Mesenchymal stem cell (in vitro differentiated cells and primary cell): Measurements from ENCODE around the gene RTF1.
A peak's percentile ranks its signal among the peaks of the same experiment; 100 is the strongest.

Source experiments
- DNase-seq: peaks from one replicate; pipeline ENCODE4 v3.0.0-alpha.2; 2013
- H2AFZ ChIP-seq: one replicate; pipeline ENCODE4 v1.6.1; 2013; ENCODE audit warnings: low read depth, mild to moderate bottlenecking, control low read depth, inconsistent platforms, low read length, moderate library complexity
- H2AK5ac ChIP-seq: 2 replicates; pipeline ENCODE4 v1.6.1; 2013; ENCODE audit warnings: low read length, moderate library complexity, mild to moderate bottlenecking, inconsistent platforms; ENCODE audit not compliant: severe bottlenecking
- H2BK120ac ChIP-seq: one replicate; pipeline ENCODE4 v1.6.1; 2013; ENCODE audit warnings: low read depth, mild to moderate bottlenecking, inconsistent platforms, low read length, moderate library complexity
- H2BK12ac ChIP-seq, 2 experiments: one replicate each; pipeline ENCODE4 v1.6.1; 2013; ENCODE audit warnings: inconsistent platforms in 2 of 2, low read length in 2 of 2, mild to moderate bottlenecking in 2 of 2, moderate library complexity in 2 of 2, control low read depth in 1 of 2
- H2BK15ac ChIP-seq: one replicate; pipeline ENCODE4 v1.6.1; 2013; ENCODE audit warnings: mild to moderate bottlenecking, low read depth, inconsistent platforms; ENCODE audit not compliant: poor library complexity, severe bottlenecking
- H2BK5ac ChIP-seq: 2 replicates; pipeline ENCODE4 v1.6.1; 2013; ENCODE audit warnings: low read depth, mild to moderate bottlenecking, low read length, control low read depth, inconsistent platforms; ENCODE audit not compliant: poor library complexity, severe bottlenecking
- H3K14ac ChIP-seq, 2 experiments: one replicate each; pipeline ENCODE4 v1.6.1; 2013; ENCODE audit warnings: inconsistent platforms in 2 of 2, low read length in 2 of 2, control low read depth in 1 of 2, mild to moderate bottlenecking in 1 of 2, moderate library complexity in 1 of 2
- H3K18ac ChIP-seq, 2 experiments: one replicate each; pipeline ENCODE4 v1.6.1; 2013; ENCODE audit warnings: inconsistent platforms in 2 of 2, low read length in 2 of 2, control low read depth in 1 of 2, low read depth in 1 of 2, mild to moderate bottlenecking in 1 of 2
- H3K23ac ChIP-seq, 2 experiments: one replicate each; pipeline ENCODE4 v1.6.1; 2013; ENCODE audit warnings: inconsistent platforms in 2 of 2, low read length in 2 of 2, mild to moderate bottlenecking in 2 of 2, moderate library complexity in 2 of 2, control low read depth in 1 of 2
- H3K27ac ChIP-seq: 2 replicates; pipeline ENCODE4 v1.5.1; 2013; ENCODE audit warnings: mild to moderate bottlenecking, moderate library complexity, low read length, control low read depth, inconsistent platforms; ENCODE audit not compliant: poor library complexity, severe bottlenecking
- H3K27me3 ChIP-seq, 2 experiments: 2 replicates each; pipeline versions ENCODE4 v1.6.1 to v1.7.0; 2013; ENCODE audit warnings: low read length in 2 of 2, mild to moderate bottlenecking in 2 of 2, moderate library complexity in 2 of 2, control low read depth in 1 of 2, inconsistent platforms in 1 of 2; ENCODE audit not compliant: control insufficient read depth in 1 of 2, insufficient read depth in 1 of 2
- H3K36me3 ChIP-seq, 2 experiments: 2 replicates each; pipeline versions ENCODE4 v1.6.1 to v1.7.0; 2013; ENCODE audit warnings: low read length in 2 of 2, control low read depth in 1 of 2, inconsistent platforms in 1 of 2, low read depth in 1 of 2, mild to moderate bottlenecking in 1 of 2; ENCODE audit not compliant: insufficient read depth in 2 of 2, control insufficient read depth in 1 of 2
- H3K4ac ChIP-seq, 2 experiments: one replicate each; pipeline ENCODE4 v1.6.1; 2013; ENCODE audit warnings: inconsistent platforms in 2 of 2, low read length in 2 of 2, mild to moderate bottlenecking in 2 of 2, moderate library complexity in 2 of 2, control low read depth in 1 of 2, low read depth in 1 of 2
- H3K4me1 ChIP-seq: 2 replicates; pipeline ENCODE4 v1.6.1; 2013; ENCODE audit warnings: low read depth, low read length, control low read depth; ENCODE audit not compliant: control insufficient read depth, insufficient read depth
- H3K4me2 ChIP-seq: 2 replicates; pipeline ENCODE4 v1.6.1; 2013; ENCODE audit warnings: low read length, mild to moderate bottlenecking, inconsistent platforms; ENCODE audit not compliant: poor library complexity, severe bottlenecking
- H3K4me3 ChIP-seq, 2 experiments: 2 replicates each; pipeline versions ENCODE4 v1.5.1 to v1.7.0; 2013; ENCODE audit warnings: low read length in 2 of 2, mild to moderate bottlenecking in 2 of 2, control low read depth in 1 of 2, low read depth in 1 of 2; ENCODE audit not compliant: insufficient read depth in 1 of 2
- H3K79me1 ChIP-seq: replicated peaks from 2 replicates; pipeline ENCODE4 v1.6.1; 2013; ENCODE audit warnings: mild to moderate bottlenecking, control low read depth, low read length, inconsistent platforms; ENCODE audit not compliant: poor library complexity, severe bottlenecking
- H3K9ac ChIP-seq: 2 replicates; pipeline ENCODE4 v1.7.0; 2013; ENCODE audit warnings: mild to moderate bottlenecking, low read length, moderate library complexity
- H3K9me3 ChIP-seq: 2 replicates; pipeline ENCODE4 v1.7.0; 2013; ENCODE audit warnings: mild to moderate bottlenecking, low read length; ENCODE audit not compliant: control insufficient read depth
- H4K8ac ChIP-seq: one replicate; pipeline ENCODE4 v1.6.1; 2013; ENCODE audit warnings: inconsistent platforms, mild to moderate bottlenecking, low read length, moderate library complexity
- H4K91ac ChIP-seq: one replicate; pipeline ENCODE4 v1.6.1; 2013; ENCODE audit warnings: mild to moderate bottlenecking, low read length, inconsistent platforms
- WGBS: methylation state at CpG from one replicate; pipeline ENCODE4 v1.1.7; 2013; ENCODE audit warnings: mixed read lengths; 5-methylcytosine and 5-hydroxymethylcytosine counted together

The RTF1 gene

GRCh38 chr15:41474941-41475340 lies 58.0 kb downstream of the RTF1 start:
- WGBS, result 98% methylated on average over 2 of the region's 2 CpGs
- Histone ChIP-seq H3K9ac (no peak overlapping the region), H3K9me3 (no peaks in the 10 kb centered on the region)

DNA sequence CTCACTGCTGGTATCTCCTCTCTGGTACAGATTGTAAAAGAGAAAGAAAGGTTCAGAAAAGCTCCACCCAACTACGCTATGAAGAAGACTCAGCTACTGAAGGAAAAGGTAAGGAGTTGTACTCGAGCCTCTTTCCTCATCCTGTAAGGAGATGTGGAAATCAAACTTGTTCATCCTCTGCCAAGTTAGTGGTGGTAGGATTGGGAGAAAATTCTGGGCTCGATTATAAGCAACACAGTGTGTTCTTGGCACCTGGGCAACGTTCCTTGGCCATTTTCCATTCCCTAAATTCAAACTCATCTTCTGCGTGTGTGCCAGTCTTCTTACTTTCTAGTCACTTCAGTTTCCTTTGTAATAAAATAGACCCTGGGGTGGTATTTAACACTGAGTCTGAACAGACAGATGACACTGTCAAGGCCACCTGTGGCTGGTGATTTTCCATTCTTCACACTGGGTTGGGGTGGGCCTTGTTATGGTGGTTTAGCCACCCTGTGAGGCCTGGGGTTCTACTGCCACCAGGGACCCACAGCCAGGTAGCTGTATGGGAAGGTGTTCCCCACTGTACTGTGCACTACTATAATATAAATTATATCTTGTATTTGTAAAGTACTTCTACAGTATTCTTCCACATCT lies 59.6 kb downstream of the RTF1 start:
- no peak overlapping the region for H2BK120ac ChIP-seq
- H2BK15ac ChIP-seq, result no peak overlapping the region
- H3K14ac ChIP-seq, result no peak overlapping the region
- H3K9me3 ChIP-seq, result no peaks in the 10 kb centered on the region
- no peak overlapping the region for H3K23ac ChIP-seq
- no peaks in the 10 kb centered on the region for H3K27me3 ChIP-seq
- no peak for DNase-seq
- H3K4ac ChIP-seq, result no peak overlapping the region
- peaks cover 11% of the 10 kb centered on the region for H3K4me1 ChIP-seq
- no peak overlapping the region for H4K8ac ChIP-seq
- no peak overlapping the region for H2BK12ac ChIP-seq
- no peak overlapping the region for H3K9ac ChIP-seq
- 96% methylated on average over 4 of the region's 5 CpGs for WGBS
- H2BK5ac ChIP-seq, result no peak overlapping the region
- H3K4me3 ChIP-seq, result no peak overlapping the region
- H3K79me1 ChIP-seq, result peaks cover 8% of the 10 kb centered on the region
- H3K4me2 ChIP-seq, result no peak overlapping the region
- H3K36me3 ChIP-seq, result peaks cover 57 to 86% of the 10 kb centered on the region in 2 experiments
- peak overlapping the region; percentile 85 for H2AK5ac ChIP-seq
- H3K27ac ChIP-seq, result peak overlapping the region; percentile 87
- H2AFZ ChIP-seq, result no peak overlapping the region
- no peak overlapping the region for H3K18ac ChIP-seq
- no peak overlapping the region for H4K91ac ChIP-seq

More at GRCh38 chr15:41474941-41475340, 58.0 kb downstream of the RTF1 start:
- Histone ChIP-seq H2AK5ac (no peak overlapping the region), H3K18ac (no peak overlapping the region), H2BK5ac (no peak overlapping the region), H3K4me2 (no peak overlapping the region), H3K36me3 (peaks cover 52 to 83% of the 10 kb centered on the region in 2 experiments), H2AFZ (no peak overlapping the region), H4K91ac (no peak overlapping the region), H3K14ac (no peak overlapping the region), H2BK12ac (no peak overlapping the region), H3K27ac (no peak overlapping the region), H3K27me3 (no peaks in the 10 kb centered on the region), H4K8ac (no peak overlapping the region), H3K79me1 (peaks cover 8% of the 10 kb centered on the region), H3K4me1 (peaks cover 11% of the 10 kb centered on the region), H3K4me3 (no peak overlapping the region), H3K23ac (no peak overlapping the region), H2BK120ac (no peak overlapping the region), H3K4ac (no peak overlapping the region), H2BK15ac (no peak overlapping the region)
- DNase-seq, result no peak

DNA sequence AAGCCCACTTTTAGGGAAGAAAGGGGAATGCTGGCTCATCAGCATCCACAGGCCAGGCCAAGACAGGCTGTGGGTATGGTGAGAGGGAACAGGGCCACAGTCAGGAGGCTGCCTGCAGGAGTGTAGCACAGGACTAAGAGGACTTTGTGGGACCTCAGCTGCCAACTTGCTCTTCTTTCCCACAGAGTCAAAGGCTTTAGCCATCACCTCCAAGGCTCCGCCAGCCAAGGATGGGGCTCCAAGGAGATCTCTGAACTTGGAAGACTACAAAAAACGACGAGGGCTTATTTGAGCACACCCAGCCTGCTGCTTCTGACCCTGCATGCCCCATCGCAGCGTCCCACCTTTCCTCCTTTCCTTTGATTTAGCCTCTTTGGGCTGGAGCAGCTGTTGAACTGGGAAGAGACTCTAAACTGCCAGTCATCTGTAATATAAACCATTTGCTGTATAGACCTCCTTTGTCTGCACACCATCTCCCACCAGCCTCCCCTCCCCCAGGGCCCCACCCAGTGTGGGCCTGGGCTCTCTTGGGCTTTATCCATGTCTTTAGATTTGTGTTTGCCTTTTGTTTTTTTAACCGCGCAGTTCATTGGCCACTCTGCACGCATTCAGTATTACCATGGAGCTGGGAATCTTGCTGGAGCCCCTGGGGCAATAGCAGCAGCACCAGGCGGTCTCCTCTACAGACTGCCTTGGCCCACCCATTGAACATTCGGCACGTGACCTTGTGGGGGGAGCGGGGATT lies 63.7 kb downstream of the RTF1 start:
- no peak for DNase-seq
- H3K27ac ChIP-seq, result no peak overlapping the region
- WGBS, result 98% methylated on average over 9 of the region's 12 CpGs
- H2BK15ac ChIP-seq, result no peak overlapping the region
- H2BK120ac ChIP-seq, result no peak overlapping the region
- H2AK5ac ChIP-seq, result no peak overlapping the region
- H3K27me3 ChIP-seq, result no peaks in the 10 kb centered on the region
- no peak overlapping the region for H4K91ac ChIP-seq
- H2BK5ac ChIP-seq, result no peak overlapping the region
- H3K18ac ChIP-seq, result no peak overlapping the region
- H2AFZ ChIP-seq, result no peak overlapping the region
- no peak overlapping the region for H2BK12ac ChIP-seq
- no peak overlapping the region for H3K14ac ChIP-seq
- no peak overlapping the region for H3K9ac ChIP-seq
- H3K36me3 ChIP-seq, result peaks cover 54 to 88% of the 10 kb centered on the region in 2 experiments
- H3K23ac ChIP-seq, result no peak overlapping the region
- H4K8ac ChIP-seq, result no peak overlapping the region
- no peak overlapping the region for H3K4ac ChIP-seq
- peaks cover 8% of the 10 kb centered on the region for H3K79me1 ChIP-seq
- no peak overlapping the region for H3K4me3 ChIP-seq
- no peak overlapping the region for H3K4me2 ChIP-seq
- H3K4me1 ChIP-seq, result peaks cover 11% of the 10 kb centered on the region
- H3K9me3 ChIP-seq, result no peaks in the 10 kb centered on the region

DNA sequence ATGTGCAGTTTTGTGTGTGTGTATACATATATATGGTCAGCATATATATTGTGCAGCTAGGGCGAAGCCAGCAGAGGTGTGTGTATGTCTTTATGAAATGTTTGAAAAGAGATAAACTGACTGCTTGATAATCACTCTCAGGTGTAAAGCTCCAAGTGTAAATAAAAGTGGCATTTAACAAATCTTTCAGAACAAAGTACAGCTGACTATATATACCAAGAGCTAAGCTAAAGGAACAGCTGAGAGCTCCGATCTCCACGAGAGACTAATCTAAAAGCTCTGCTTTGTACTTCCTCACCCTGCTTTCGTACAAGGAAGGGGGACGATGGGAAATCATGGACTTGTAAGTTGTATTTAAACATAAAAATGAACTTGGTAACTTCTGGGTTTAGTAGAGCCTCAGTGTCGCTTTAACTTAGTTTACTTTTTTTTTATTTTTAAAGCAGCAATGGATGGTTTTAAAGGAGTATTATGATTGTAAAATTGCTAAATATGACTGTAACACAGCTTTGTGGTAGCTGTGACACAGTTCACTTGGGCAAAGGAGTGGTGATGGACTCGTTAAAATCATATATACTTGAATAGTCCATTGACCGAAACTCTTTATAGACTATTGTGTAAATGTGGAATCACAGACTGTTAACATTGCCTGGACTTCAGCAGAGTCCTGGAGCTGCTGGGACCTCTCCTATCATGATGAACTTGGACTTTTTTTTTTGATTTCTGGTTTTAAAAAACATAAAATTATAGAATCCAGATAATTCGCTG lies 65.4 kb downstream of the RTF1 start:
- Histone ChIP-seq H2BK15ac (no peak overlapping the region), H3K14ac (no peak overlapping the region), H3K4me1 (peaks cover 7% of the 10 kb centered on the region), H4K91ac (no peak overlapping the region), H3K4ac (no peak overlapping the region), H2AK5ac (no peak overlapping the region), H3K9me3 (no peaks in the 10 kb centered on the region), H4K8ac (no peak overlapping the region), H2BK5ac (no peak overlapping the region), H3K18ac (no peak overlapping the region), H3K23ac (no peak overlapping the region), H2BK12ac (no peak overlapping the region), H2BK120ac (no peak overlapping the region), H2AFZ (no peak overlapping the region), H3K27ac (no peak overlapping the region), H3K79me1 (peaks cover 8% of the 10 kb centered on the region), H3K9ac (no peak overlapping the region), H3K27me3 (no peaks in the 10 kb centered on the region), H3K36me3 (peaks cover 55 to 70% of the 10 kb centered on the region in 2 experiments), H3K4me3 (no peak overlapping the region), H3K4me2 (no peak overlapping the region)
- no peak for DNase-seq
- WGBS, result over 99% methylated on average over 8 of the region's 9 CpGs
